GM19351 (cell line): ENCODE data around the gene ZBTB5.

Source experiments
- ATAC-seq: cut with Tn5 transposase; IDR thresholded peaks from one replicate; pipeline ENCODE4 v1.9.1; 2021; ENCODE audit warnings: mild to moderate bottlenecking, moderate library complexity; ENCODE audit not compliant: unreplicated experiment

The ZBTB5 gene

DNA sequence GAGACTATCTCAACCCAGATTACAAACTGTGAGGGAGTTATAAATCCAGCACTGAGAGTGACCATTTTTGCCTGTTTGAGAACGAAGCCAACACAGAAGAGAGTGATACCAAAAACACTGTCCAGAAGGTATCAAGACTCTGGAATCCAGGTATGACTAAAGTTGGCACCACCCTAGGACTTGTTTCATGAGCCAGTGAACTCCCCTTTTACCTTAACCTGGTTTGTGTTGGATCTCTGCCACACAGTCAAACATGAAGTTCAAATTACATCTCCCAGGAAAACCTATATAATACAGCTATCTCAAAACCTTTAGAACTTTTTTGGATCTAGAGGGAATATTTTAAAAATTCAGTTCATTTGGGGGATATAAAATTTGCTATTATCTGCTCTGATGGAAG is 11.4 kb downstream of the ZBTB5 start:
- no peak for ATAC-seq

DNA sequence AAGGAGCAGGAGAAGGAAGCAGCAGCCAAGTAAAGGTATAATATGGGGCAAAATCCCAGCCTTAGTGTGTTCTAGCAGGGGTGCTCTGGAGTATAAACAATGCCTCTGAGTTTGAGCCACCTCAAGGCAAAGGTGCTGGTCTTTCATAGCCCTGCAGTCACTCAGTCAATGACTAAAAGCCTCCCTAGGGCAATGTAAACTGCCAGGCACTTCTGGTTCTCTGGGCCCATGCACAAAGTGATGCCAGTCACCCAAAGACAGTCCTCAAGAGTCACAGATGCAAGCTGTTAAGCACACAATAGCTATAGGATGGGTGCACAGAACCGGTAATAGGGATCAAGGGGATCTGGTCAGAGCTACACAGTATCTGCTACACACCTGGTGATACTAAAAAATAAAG is 12.6 kb downstream of the ZBTB5 start:
- no peak for ATAC-seq

DNA sequence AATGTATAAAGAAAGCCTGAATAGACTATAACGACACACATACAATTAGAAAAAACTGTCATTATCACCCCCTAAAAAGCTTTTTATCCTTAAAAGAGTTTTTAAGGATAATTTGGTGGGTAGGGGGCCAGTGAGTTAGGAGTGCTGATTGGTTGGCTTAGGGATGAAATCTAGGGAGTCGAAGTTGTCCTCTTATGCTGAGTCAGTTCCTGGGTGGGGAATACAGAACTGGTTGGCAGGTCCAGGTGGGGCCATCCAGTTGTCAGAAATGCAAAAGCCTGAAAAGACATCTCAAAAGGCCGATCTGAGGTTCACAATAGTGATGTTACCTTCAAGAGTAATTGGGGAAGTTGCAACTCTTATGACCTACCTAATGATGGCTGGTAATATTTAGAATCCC is 13.6 kb downstream of the ZBTB5 start:
- no peak for ATAC-seq

DNA sequence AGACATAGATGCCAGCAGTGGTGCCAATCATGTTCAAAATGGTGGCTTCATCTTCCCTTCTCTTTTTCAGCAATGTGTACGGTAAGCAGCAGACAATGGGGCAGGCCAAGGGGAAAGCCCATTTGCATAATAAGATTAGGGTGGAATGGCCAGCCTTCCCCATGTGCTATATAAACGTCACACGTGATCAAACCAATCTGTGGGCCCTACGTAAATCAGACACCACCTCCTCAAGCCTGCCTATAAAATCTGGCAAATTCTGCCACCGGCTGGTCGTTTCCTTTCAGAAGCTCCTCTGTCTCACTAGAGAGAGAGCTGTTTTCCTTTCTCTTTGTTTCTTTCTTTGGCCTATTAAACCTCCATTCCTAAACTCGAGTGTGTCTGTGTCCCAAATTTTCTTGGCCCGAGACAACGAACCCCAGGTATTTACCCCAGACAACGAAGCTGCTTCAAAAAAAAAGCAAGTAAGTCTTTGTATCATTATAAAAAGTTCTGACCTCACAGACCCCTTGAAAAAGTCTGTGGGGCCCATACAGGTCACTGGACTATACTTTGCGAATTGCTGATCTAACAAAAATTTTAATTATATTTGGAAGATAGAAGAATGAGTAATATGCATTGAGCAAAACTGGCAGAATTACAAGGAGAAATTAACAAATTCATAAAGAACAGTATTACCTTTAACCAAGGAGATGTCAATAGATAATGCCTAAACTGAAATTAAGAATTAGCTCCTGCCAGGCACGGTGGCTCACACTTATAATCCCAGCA is 15.2 kb downstream of the ZBTB5 start:
- ATAC-seq, result no peak

DNA sequence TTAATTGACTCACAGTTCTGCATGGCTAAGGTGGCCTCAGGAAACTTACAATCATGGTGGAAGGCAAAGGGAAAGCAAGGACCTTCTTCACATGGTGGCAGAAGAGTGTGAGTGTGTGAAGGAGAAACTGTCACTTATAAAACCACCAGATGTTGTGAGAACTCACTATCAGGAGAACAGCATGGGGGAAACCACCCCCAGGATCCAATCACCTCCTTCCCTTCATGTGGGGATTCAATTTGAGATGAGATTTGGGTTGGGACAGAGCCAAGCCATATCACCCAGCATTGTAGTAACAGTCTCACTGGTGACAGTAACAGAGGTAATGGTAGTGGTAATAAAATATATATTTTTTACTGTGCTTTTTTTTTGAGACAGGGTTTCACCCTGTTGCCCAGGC is 18.1 kb downstream of the ZBTB5 start:
- no peak for ATAC-seq

DNA sequence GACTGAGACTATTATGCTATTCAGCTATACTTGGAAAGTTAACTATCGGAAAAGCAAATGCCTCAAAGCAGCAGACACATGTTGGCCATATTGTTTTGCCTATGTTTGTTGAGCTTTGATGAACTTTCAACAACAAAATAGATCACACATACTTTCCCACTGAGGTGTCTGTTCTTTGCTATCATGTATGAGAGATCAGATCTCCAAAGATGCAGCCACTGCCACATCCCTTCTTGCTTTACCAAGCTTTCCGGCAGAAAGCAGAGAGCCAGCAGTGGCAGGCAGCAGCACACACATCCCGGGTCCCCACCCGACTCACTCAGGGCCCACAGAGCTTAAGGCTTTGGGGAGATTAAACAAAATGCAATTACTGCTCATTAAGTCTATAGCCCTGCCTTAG is 18.8 kb downstream of the ZBTB5 start:
- no peak for ATAC-seq

DNA sequence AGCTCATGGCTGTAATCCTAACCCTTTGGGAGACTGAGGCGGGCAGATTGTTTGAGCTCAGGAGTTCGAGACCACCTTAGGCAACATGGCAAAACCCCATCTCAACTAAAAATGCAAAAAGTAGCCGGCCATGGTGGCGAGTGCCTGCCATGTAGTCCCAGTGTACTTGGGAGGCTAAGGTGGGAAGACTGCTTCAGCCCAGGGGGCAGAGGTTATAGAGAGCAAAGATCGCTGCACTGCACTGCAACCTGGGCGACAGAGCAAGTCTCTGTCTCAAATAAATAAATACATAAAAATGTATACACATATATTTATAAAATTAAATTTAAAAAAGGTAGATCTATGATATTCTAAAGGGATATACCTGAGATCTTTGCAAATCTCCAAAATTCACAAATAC is 19.4 kb downstream of the ZBTB5 start:
- ATAC-seq, result no peak

DNA sequence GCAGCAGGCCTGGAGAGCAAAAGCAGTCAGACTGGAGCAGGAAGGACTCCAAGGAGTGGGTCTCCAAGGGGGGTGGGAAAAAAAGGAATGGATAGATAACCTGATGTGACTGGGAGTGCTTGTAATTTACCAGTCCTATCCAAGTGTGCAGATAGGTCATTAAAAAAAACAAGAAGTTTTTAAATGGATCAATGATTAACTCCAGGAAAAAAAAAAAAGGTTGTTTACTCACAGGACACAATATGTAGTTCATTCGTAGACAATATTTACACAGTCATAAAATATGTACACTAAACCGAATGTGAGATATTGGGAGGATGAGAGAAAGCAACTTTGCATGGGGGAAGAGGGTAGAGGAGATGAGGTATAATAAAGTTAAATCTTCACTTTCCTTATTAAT is 20.4 kb downstream of the ZBTB5 start:
- ATAC-seq, result no peak

DNA sequence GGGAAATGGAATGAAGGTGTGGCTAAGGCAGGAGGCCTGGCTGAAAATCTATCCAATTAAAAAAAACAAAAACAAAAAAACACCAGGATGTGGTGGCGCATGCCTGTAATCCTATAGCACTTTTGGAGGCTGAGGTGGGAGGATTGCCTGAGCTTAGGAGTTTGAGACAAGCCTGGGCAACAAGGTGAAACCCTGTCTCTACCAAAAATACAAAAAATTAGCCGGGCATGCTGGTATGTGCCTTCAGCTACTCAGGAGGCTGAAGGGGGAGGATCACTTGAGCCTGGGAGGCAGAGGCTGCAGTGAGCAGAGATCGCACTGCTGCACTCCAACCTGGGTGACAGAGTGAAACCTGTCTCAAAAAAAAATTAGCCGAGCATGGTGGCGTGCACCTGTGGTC is 21.7 kb downstream of the ZBTB5 start:
- ATAC-seq, result no peak

DNA sequence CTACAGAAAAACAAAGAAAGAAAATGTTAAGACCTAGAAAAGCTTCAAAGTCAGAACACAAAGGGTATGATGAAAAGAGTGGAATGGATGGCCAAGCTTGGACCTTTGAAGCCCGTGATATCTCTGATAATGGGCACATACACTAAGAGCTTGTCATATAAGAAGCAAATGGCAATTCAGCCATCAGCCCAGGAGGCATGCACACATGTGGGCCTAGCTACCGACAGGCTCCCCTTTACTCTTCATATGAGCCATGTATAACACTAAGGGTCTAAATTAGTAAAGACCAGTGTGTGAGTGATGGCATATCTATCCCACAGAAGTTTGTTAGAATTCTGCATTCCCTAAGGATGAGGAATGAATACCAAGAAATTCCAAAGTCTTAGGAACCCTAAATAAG is 22.7 kb downstream of the ZBTB5 start:
- ATAC-seq, result no peak

DNA sequence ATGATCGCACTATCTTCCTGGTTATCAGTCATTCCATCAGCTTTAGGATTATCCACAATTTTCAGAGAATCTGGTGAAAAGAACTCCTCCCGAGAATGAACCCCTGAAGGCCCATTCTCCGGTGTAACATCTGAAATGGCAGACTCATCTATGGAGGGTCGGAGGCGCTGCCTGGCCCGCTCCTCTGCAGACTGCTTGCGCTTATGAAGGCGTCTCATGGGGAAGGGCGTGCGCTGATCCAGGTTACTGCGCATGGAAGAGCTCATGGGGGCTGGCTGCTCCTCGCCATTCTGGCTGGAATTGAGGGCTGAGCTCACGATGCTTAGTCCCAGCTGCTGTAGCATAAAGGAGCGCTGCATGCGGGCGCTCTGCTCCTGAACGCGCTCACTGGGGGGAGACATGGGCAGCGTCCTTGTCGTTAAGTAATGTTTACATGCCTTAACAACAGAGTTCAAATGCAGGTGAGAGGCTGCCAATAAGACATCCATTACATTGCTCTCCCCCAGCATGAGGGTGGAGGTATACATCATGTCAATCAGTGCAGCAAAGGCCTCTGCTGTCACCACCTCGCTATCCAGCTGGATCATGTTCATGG is 23.4 kb downstream of the ZBTB5 start:
- no peak for ATAC-seq

DNA sequence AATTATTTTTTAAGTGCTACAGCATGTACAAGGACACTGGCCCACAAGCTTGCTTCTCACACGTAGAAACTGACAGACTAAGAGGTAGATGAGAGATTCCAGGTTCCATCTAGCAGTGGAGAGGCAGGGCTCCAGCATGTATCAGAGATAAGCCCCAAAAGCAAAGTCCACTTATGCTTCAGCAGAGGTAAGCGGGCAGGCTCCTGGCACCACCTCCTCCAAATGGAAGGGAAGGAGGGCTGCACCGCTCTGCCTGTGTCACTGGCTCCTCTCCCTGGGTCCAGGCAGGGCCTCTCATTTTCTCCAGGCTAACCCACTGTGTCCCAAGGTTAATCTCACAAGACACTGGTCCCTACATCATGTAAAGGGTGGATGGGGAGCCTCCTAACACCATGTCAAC is 26.9 kb downstream of the ZBTB5 start:
- ATAC-seq, result no peak

DNA sequence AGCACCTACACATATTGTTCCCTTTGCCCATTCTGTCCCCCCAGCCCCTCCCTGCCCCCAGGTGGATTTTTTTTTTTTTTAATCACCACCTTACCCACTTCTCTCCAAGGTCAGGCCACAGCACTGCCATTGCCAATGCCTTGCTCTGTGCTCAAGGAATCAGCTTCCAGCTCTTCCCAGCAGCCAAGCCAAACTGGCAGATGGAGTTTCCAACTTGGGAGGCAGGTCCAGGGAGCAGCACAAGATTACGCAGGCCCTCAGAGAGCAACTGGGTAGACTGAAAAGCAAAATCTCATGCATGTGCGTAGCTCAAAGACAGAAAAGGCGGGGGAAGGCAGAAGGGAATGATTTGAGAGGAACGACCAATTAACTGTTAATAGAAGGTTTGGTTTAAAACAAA is 27.6 kb downstream of the ZBTB5 start:
- ATAC-seq, result no peak

DNA sequence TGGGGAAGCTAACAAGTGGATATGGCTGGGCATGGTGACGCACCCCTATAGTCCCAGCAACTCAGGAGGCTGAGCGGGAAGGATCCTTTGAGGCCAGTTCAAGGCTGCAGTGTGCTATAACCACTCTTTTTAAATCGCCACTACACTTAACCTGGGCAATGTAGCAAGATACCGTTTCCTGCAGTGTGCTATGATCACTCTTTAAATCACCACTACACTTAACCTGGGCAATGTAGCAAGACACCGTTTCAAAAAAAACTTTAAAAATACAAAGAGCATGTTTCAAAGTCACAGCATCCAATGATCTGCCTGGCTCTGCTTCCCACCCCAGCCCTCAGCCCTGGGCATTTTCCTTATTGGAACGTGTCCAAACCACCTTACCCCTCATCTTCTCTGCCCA is 28.2 kb downstream of the ZBTB5 start:
- ATAC-seq, result no peak

DNA sequence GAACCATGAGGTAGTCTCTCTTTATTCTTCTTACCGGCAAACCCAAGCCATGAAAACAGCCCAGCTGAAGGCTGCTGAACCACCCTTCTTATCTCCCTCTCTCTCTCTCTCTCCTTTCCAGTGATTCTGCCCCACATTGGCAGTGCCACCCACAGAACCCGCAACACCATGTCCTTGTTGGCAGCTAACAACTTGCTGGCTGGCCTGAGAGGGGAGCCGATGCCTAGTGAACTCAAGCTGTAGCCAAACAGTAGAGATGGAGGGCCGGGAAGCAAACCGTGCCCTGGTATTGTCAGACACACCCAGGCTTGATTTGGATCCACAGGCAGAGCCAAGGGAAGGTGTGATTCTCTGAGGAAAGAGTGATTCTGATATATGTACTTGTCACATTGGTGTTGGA is 28.7 kb downstream of the ZBTB5 start:
- ATAC-seq, result no peak

DNA sequence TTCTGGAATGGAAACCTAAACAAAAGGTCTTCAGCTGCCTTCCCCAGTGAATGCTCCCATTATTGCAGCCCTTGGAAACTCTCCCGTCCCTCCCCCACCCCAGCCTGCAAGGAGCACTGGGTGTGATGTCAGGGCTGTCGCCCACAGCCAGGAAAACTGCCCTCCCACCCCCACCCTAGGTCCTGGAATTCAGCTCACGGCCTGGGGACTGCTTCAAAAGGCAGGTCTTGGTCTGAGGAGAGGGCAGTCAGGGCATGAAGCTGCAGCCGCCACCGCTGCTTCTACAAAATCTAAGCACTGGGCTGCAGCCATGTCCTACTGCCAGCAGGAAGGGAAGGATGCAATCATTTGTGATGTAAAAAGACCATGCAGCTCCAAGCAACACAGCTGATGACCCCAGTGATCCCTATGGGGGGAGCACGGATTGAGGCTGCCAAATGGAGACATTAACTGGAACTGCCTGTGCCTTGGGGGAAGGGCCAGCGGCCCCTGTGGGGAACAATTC is 31.3 kb downstream of the ZBTB5 start:
- no peak for ATAC-seq

DNA sequence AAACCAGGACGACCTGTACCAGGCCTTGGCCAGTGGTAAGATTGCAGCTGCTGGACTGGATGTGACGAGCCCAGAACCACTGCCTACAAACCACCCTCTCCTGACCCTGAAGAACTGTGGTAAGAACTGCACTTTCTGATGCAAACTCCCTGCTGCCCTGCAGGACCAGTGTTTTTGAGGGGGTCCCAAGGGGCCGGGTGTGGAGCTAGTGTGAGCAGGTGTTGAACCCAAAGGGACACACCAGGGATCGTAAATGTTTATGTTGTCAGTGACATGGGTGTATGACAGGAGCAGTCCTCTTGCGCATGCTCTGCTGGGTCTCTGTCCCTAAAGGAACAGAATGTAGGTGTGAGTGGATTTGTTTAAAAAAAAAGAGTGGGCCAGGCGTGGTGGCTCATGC is 33.2 kb downstream of the ZBTB5 start:
- ATAC-seq, result no peak

DNA sequence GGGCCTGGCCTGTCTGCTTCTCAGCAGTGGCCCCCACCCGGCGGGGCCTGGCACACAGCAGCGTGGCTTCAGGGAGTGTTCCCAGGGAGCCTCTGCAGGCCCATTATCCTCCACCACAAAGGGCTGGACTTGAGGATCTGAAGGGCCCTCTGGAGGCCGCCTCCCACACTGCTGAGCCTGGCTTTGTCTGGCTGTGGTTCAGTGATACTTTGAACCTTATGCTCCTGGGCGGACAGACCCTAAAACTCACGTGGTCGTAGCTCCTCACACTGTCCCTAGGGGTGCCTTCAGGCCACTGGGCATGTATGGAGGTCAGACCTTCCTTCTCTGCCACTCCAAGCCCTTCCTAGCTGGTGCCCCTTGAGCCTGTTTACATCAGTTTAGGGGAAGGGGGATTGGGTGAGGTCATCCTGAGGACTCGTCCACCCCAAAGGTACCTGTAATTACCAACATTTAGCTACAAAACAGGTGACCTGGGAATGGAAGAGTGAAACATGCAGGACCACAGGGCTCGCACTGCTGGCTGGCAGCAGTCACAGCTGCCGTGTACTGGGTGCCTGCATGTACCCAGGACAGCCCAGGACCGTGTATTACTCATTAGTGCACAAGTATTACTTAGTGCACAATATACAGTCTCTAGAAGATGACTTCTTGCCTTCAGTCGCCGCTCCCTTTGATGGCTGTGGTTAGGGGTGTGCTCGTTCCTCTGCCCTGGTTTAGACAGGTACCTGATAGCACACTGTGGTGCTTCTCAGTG is 34.2 kb downstream of the ZBTB5 start:
- ATAC-seq, result no peak

DNA sequence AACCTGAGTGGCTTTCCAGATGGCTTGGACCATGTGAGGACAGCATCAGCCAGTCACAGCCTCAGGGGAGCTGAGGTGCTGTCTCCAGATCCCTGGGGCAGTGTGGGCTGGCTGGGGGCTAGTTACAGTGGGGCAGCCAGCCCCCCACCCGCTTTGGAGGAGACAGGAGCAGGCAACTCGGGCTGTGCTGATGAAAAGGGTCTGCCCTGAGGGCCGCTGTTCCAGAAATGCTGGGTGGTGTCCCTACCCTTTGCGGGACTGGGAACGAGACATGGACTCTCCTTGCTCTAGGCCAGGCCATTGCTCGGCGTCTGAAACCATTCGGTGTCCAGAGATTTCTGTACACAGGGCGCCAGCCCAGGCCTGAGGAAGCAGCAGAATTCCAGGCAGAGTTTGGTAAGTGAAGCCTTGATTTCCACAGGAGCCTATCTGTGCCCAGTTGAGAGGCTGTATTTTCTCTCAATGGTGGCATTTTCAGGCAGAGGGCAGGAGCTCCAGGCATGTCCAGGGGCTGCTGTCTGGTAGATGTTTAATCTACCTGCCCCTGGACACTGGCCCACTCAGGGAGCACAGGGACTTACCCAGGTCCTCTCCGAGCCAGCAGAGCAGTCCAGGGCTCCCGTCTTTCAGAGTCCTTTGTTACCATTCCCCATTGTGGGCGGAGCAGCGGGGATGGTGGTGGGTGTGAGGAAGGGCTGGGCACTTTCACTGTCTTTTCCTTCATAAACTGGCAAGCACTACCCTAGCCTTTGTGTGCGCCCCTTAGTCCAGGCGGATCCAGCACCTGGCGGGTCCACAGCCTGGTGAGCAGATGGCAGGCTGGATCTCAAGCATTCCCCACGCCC is 35.6 kb downstream of the ZBTB5 start:
- no peak for ATAC-seq

DNA sequence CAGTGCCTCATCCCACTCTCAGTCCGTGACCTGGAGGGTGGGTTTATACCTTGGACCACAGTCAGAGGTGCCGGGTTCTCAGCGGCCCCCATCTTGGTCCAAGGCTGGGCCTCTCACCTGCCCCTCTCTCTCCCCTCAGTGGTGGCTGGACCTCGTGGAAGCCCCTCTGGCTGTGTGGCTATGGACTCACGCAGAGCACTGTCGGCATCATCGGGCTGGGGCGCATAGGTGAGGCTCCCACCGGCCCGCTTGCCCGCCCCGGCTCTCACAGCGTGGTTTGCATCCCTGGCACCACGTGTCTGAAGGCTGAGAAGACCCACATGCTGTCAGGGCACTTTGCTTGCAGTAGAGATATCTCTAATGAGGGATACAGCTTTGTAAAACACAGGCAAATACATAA is 36.9 kb downstream of the ZBTB5 start:
- ATAC-seq, result no peak

DNA sequence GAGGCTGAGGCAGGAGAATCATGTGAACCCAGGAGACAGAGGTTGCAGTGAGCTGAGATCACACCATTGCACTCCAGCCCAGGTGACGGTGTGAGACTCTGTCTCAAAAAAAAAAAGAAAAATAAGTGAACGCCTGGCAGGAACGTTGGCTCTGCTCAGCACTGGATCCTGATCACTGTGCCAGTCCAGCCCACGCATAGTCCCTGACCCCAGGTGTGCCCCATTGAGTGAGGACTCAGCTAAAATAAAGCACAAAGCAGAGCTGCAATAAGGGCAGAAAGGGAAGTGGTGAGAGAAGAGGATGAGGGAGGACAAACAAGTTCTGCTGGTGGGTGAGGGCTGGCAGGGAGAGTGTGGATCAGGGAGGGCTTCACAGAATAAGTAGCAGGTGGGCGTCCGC is 38.4 kb downstream of the ZBTB5 start:
- ATAC-seq, result no peak
